ENCODE data around the gene ZNF367.
A peak's percentile ranks its signal among the peaks of the same experiment; 100 is the strongest.

- TF ChIP-seq, protein P1, sequence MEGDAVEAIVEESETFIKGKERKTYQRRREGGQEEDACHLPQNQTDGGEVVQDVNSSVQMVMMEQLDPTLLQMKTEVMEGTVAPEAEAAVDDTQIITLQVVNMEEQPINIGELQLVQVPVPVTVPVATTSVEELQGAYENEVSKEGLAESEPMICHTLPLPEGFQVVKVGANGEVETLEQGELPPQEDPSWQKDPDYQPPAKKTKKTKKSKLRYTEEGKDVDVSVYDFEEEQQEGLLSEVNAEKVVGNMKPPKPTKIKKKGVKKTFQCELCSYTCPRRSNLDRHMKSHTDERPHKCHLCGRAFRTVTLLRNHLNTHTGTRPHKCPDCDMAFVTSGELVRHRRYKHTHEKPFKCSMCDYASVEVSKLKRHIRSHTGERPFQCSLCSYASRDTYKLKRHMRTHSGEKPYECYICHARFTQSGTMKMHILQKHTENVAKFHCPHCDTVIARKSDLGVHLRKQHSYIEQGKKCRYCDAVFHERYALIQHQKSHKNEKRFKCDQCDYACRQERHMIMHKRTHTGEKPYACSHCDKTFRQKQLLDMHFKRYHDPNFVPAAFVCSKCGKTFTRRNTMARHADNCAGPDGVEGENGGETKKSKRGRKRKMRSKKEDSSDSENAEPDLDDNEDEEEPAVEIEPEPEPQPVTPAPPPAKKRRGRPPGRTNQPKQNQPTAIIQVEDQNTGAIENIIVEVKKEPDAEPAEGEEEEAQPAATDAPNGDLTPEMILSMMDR (IDR thresholded peaks at IDR 0.05): peak in 1 of 3 experiments; percentile 8
- TF ChIP-seq EP300 (IDR thresholded peaks at IDR 0.05) (no peak), POLR2A (IDR thresholded peaks at IDR 0.05; ENCODE audit: low read depth) (peak; percentile 20)
Observed at GRCh38 chr9:96418920-96419690, 935 bp upstream of the ZNF367 start.
